ENCODE measurements around the gene SAMMSON. TPM values are rescaled to one million over a fixed set of nuclear protein-coding genes. Genes with fewer than 3 reads are reported as not detected.

Gene SAMMSON
- total RNA-seq, 4 donors from 2014 or later: 0.94 to 6.1 TPM; not detected in 2

DNA sequence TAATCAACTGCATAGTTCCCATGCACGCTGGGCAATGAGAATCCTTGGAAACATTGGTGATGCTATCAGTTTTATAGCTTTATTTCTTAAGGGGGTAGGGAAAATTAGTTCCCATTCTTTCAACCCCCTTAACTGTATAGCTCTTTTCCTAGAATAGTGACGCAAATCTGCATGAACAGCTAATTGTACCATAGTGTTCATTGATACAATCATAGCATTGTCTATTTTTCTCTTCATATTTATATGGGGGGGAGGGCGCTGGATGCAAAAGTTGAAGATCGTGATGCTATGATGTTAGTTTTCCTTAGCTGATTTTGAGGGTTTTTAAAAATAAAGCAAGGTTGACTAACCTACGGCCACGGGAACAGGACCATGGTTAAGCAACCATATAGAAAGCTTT, 32.4 kb upstream of the SAMMSON start:
- WGBS, 2 donors: 80 to 92% methylated on average over 6 of the region's 6 CpGs
- no peak for TF ChIP-seq POLR2A (IDR thresholded peaks at IDR 0.05)
- TF ChIP-seq, protein P1, sequence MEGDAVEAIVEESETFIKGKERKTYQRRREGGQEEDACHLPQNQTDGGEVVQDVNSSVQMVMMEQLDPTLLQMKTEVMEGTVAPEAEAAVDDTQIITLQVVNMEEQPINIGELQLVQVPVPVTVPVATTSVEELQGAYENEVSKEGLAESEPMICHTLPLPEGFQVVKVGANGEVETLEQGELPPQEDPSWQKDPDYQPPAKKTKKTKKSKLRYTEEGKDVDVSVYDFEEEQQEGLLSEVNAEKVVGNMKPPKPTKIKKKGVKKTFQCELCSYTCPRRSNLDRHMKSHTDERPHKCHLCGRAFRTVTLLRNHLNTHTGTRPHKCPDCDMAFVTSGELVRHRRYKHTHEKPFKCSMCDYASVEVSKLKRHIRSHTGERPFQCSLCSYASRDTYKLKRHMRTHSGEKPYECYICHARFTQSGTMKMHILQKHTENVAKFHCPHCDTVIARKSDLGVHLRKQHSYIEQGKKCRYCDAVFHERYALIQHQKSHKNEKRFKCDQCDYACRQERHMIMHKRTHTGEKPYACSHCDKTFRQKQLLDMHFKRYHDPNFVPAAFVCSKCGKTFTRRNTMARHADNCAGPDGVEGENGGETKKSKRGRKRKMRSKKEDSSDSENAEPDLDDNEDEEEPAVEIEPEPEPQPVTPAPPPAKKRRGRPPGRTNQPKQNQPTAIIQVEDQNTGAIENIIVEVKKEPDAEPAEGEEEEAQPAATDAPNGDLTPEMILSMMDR (IDR thresholded peaks at IDR 0.05): no peak
- Histone ChIP-seq H3K36me3 (peaks cover 0 to 12% (median 4%) of the 10 kb centered on the region in 3 donors), H3K4me1 (peaks cover 0 to 7% (median 4%) of the 10 kb centered on the region in 3 donors), H3K9me3 (no peaks in the 10 kb centered on the region), H3K27ac (no peak overlapping the region), H3K27me3 (no peaks in the 10 kb centered on the region), H3K4me3 (no peak overlapping the region)
- intact Hi-C loops (cut with DNase I): no loop called here
- no peak for DNase-seq

DNA sequence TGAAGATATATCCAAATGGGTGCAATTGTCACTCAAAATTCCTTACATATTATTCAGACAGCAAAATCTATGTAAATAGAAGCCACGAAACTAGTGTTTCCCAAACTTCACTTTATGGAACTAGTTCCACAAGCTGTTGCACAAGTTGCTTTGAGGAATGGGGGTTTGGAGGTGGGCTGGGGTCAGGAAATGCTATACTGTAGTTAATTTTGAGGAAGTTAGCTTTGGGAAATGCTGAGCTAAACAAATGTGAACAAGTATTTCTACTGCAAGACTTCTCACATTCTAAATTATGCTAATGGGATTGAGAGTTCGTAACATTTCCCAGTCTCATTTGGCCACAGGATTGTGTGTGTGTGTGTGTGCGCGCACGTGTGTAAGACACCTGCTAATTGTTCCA, 28.7 kb upstream of the SAMMSON start:
- H3K36me3 ChIP-seq: no peaks in the 10 kb centered on the region
- H3K4me3 ChIP-seq: no peak overlapping the region
- intact Hi-C loops (cut with DNase I): no loop called here
- no peaks in the 10 kb centered on the region for H3K27me3 ChIP-seq
- TF ChIP-seq POLR2A (IDR thresholded peaks at IDR 0.05): no peak
- TF ChIP-seq, protein P1 (IDR thresholded peaks at IDR 0.05): no peak
- no peak for DNase-seq
- no peak overlapping the region for H3K27ac ChIP-seq
- 78 to 81% methylated on average over 5 of the region's 5 CpGs for WGBS, 2 donors
- no peaks in the 10 kb centered on the region for H3K4me1 ChIP-seq
- no peaks in the 10 kb centered on the region for H3K9me3 ChIP-seq

DNA sequence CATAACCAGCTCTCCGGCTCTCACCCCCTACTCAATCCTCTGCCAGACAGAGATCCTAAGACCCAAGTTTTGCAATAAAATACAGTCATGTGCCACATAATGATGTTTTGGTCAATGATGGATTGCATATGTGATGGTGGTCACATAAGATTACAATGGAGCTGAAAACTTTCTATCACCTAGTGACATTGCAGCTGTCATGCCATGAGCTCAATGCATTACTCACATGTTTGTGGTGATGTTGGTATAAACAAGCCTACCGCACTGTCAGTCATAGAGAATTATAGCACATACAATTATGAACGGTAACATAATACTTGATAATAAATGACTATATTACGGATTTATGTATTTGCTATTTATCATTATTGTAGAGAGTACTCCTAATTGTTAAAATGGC, 26.9 kb upstream of the SAMMSON start:
- 84 to 87% methylated on average over 4 of the region's 4 CpGs for WGBS, 2 donors

DNA sequence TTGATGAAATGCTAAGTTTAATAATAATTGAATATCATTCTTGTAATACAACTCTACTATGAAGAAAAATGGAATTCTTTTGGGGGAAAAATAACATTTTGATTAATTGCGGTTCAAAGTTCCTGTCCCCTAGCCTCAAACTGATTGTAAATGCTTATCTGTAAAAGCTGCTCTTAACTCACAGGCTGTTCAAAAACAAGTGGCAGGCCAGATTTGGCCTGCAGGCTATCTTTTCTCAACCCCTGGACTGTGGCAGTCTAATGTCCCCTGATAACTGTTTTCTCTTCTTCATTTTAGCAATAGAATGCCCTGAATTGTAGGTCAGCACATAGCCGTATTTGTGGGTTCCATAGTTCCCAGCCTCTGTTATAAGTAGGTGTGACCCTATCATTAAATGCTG, 23.5 kb upstream of the SAMMSON start:
- Histone ChIP-seq H3K27me3 (no peaks in the 10 kb centered on the region), H3K9me3 (peaks cover 0 to 21% (median 13%) of the 10 kb centered on the region in 3 donors), H3K36me3 (no peaks in the 10 kb centered on the region), H3K4me3 (no peak overlapping the region), H3K27ac (no peak overlapping the region), H3K4me1 (no peaks in the 10 kb centered on the region)
- intact Hi-C loops (cut with DNase I): no loop called here
- WGBS, 2 donors: 84 to 88% methylated on average over 2 of the region's 2 CpGs
- no peak for TF ChIP-seq POLR2A (IDR thresholded peaks at IDR 0.05)
- TF ChIP-seq, protein P1 (IDR thresholded peaks at IDR 0.05): no peak
- no peak for DNase-seq

More for the DNA sequence above, 26.9 kb upstream of the SAMMSON start:
- Histone ChIP-seq H3K9me3 (peaks cover 0 to 5% (median 2%) of the 10 kb centered on the region in 3 donors), H3K4me3 (no peak overlapping the region), H3K27ac (no peak overlapping the region), H3K36me3 (no peaks in the 10 kb centered on the region), H3K27me3 (no peaks in the 10 kb centered on the region), H3K4me1 (no peaks in the 10 kb centered on the region)
- intact Hi-C loops (cut with DNase I): no loop called here
- no peak for DNase-seq
- TF ChIP-seq, protein P1 (IDR thresholded peaks at IDR 0.05): no peak
- TF ChIP-seq POLR2A (IDR thresholded peaks at IDR 0.05): no peak

DNA sequence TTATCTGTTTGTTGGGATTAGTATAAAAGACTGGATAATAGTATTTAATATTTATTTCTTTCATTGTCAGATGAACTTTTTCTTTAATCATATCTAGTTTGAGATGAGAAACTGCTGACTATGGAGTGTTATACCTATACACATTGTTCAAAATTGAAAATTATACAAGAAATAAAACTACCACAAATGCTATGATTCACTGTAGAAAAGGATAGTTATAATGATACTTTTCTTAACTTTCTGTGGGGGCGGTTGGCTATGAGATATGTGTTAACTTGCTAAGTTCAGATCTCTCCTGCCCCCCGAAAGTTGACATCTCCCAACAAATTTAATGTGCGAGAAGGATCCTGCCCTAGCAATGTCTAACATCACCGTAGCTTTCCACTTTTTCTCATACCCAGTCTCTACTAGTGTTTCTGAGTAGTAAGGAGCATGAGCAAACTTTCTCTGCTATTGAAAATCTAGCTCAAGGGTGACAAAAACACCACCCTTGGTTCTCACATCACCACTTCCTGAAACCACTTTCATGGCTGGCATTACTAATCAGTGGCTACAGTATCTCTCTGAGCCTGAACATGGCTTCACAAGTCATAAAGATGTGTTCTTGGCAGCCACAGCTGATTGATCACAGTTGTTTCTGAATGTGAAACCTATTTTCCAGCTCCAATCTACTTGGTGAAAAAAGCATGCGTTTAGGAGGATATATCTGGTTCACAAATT, 15.8 kb upstream of the SAMMSON start:
- WGBS, 2 donors: 73 to 75% methylated on average over 5 of the region's 5 CpGs
- TF ChIP-seq, protein P1 (IDR thresholded peaks at IDR 0.05): no peak
- TF ChIP-seq POLR2A (IDR thresholded peaks at IDR 0.05): no peak
- H3K4me3 ChIP-seq: no peak overlapping the region
- peaks cover 0 to 6% (median under 1%) of the 10 kb centered on the region in 3 donors for H3K9me3 ChIP-seq
- no peaks in the 10 kb centered on the region for H3K27me3 ChIP-seq
- peaks cover 0 to 17% (median 0%) of the 10 kb centered on the region in 3 donors for H3K4me1 ChIP-seq
- no peak for DNase-seq
- no peaks in the 10 kb centered on the region for H3K36me3 ChIP-seq
- H3K27ac ChIP-seq: no peak overlapping the region
- intact Hi-C loops (cut with DNase I): no loop called here
